ENCODE measurements around the gene GEMIN7. TPM values are rescaled to one million over a fixed set of nuclear protein-coding genes. Genes with fewer than 3 reads are reported as not detected.

Gene GEMIN7
- total RNA-seq, 1 experiment from 2014 or later, result 35.5 TPM

GRCh38 chr19:45076029-45076850, 2.8 kb upstream of the GEMIN7 start, which contains the start of gene ZNF296:
TSS of gene ZNF296 (minus strand) at chr19:45076478. CDS start at chr19:45076373, 105 bp downstream.
- Histone ChIP-seq H3K9me3 (ENCODE audit: low read length) (no peaks in the 10 kb centered on the region), H2AFZ (ENCODE audit: low read length) (peak within 1 kb of the TSS; percentile 74), H3K9me2 (replicated peaks; ENCODE audit: low read length) (no peaks in the 10 kb centered on the region), H3K4me3 (ENCODE audit: low read length) (peak within 1 kb of the TSS; percentile 89), H3K79me2 (ENCODE audit: low read length) (peaks cover 43% of the 10 kb centered on the region), H4K20me1 (ENCODE audit: low read length) (no peaks in the 10 kb centered on the region), H3K27me3 (ENCODE audit: low read length) (no peaks in the 10 kb centered on the region), H3K4me1 (ENCODE audit: insufficient read depth, low read length) (peaks cover 11% of the 10 kb centered on the region), H3K4me2 (ENCODE audit: low read length) (peak within 1 kb of the TSS; percentile 97), H3F3A (ENCODE audit: low read length, unreplicated experiment) (no peaks in the 10 kb centered on the region), H3K9ac (ENCODE audit: low read length) (peak within 1 kb of the TSS; percentile 55), H3K36me3 (ENCODE audit: low read depth, low read length) (no peaks in the 10 kb centered on the region), H3K27ac (ENCODE audit: low read length) (peak within 1 kb of the TSS; percentile 13; the same call in 1 of the 2 replicates)
- DNase-seq, result peak; percentile 82
- intact Hi-C loops (cut with micrococcal nuclease), result no loop called here
- ChIA-PET CTCF (no interaction called here), POLR2A (ENCODE audit: unreplicated experiment) (interaction anchor here (1.0 kb wide), 1 partner anchor 15 kb away, joined by 5 read pairs; no protein-coding TSS in a partner anchor)
- no TSS peak for BruUV-seq (replicated peaks)
- ATAC-seq, result peak; percentile 72
- TF ChIP-seq EZH2phosphoT487 (IDR thresholded peaks at IDR 0.05; ENCODE audit: borderline replicate concordance, low read length) (peak; percentile 99), EZH2 (IDR thresholded peaks at IDR 0.05; ENCODE audit: low read length, unreplicated experiment) (no peak)
- TF ChIP-seq, protein P1, sequence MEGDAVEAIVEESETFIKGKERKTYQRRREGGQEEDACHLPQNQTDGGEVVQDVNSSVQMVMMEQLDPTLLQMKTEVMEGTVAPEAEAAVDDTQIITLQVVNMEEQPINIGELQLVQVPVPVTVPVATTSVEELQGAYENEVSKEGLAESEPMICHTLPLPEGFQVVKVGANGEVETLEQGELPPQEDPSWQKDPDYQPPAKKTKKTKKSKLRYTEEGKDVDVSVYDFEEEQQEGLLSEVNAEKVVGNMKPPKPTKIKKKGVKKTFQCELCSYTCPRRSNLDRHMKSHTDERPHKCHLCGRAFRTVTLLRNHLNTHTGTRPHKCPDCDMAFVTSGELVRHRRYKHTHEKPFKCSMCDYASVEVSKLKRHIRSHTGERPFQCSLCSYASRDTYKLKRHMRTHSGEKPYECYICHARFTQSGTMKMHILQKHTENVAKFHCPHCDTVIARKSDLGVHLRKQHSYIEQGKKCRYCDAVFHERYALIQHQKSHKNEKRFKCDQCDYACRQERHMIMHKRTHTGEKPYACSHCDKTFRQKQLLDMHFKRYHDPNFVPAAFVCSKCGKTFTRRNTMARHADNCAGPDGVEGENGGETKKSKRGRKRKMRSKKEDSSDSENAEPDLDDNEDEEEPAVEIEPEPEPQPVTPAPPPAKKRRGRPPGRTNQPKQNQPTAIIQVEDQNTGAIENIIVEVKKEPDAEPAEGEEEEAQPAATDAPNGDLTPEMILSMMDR (conservative IDR thresholded peaks at IDR 0.05; ENCODE audit: low read depth, low read length), result no peak

GRCh38 chr19:45076851-45077730, 2.0 kb upstream of the GEMIN7 start:
- no peaks in the 10 kb centered on the region for H3K36me3 ChIP-seq (ENCODE audit: low read depth, low read length)
- BruUV-seq (replicated peaks), result no TSS peak
- POLR2A ChIA-PET (ENCODE audit: unreplicated experiment), result no interaction called here
- no peaks in the 10 kb centered on the region for H3F3A ChIP-seq (ENCODE audit: low read length, unreplicated experiment)
- H3K4me1 ChIP-seq (ENCODE audit: insufficient read depth, low read length), result peaks cover 11% of the 10 kb centered on the region
- H2AFZ ChIP-seq (ENCODE audit: low read length), result peak overlapping the region; percentile 74
- TF ChIP-seq EZH2phosphoT487 (IDR thresholded peaks at IDR 0.05; ENCODE audit: borderline replicate concordance, low read length) (no peak), EZH2 (IDR thresholded peaks at IDR 0.05; ENCODE audit: low read length, unreplicated experiment) (no peak)
- TF ChIP-seq, protein P1 (conservative IDR thresholded peaks at IDR 0.05; ENCODE audit: low read depth, low read length), result no peak
- peak overlapping the region; percentile 89 for H3K4me3 ChIP-seq (ENCODE audit: low read length)
- no peak for ATAC-seq
- H3K4me2 ChIP-seq (ENCODE audit: low read length), result peak overlapping the region; percentile 97
- no peaks in the 10 kb centered on the region for H3K27me3 ChIP-seq (ENCODE audit: low read length)
- H3K9me2 ChIP-seq (replicated peaks; ENCODE audit: low read length), result no peaks in the 10 kb centered on the region
- H4K20me1 ChIP-seq (ENCODE audit: low read length), result no peaks in the 10 kb centered on the region
- peaks cover 51% of the 10 kb centered on the region for H3K79me2 ChIP-seq (ENCODE audit: low read length)
- H3K9me3 ChIP-seq (ENCODE audit: low read length), result no peaks in the 10 kb centered on the region
- no peak for DNase-seq
- CTCF ChIA-PET, result no interaction called here
- peak overlapping the region; percentile 55; the same call in 1 of the 2 replicates for H3K9ac ChIP-seq (ENCODE audit: low read length)
- H3K27ac ChIP-seq (ENCODE audit: low read length), result no peak overlapping the region
- intact Hi-C loops (cut with micrococcal nuclease), result no loop called here

Measured in PC-3 (cell line).